Activated T-helper 1 cell treated with Interleukin-2 at 50 U/mL for 16 hours (primary cell): Measurements from ENCODE around the gene SRBD1.
A peak's percentile ranks its signal among the peaks of the same experiment; 100 is the strongest.

Experiments
- DNase-seq: peaks from one replicate; pipeline ENCODE4 v3.0.0-alpha.2; 2020; ENCODE audit warnings: low read depth

The SRBD1 gene

DNA sequence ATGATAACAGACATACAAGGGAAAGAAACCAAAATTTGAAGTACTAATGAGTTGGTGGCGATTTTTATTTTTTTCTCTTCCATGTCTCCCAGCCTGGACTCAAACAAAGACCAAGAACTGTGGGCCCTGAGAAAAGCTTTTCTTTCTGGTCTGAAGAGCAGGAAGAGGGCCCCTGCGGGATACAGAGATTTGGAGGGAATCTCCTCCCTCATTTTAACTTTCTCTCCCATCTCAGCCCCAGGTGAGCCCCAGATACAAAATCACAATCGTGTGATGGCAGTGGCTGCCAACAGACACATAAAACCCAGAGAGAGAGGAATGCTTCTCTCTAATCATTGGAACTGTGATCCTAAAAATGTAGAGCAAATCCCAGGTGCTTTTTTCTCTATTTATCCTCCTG is 20.9 kb upstream of the SRBD1 start:
- no peak for DNase-seq

DNA sequence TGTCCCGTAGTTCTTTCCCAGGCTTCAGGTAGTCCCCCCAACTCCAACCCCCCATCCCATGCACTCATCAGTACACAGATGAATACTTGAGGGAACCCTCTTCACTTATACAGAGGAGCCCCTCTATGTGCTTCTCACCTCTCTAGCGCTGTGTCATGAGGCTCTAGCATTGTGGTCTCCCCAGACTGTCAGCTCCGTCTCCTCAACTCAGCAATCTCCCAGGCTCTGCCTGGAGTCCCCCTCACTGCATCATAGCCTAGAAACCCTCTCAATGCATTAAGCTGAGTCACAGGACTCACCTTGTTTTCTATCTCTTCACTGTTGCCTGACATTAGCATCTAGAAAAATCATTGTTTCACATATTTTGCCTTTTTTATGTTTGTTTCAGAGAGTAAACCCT is 20.3 kb upstream of the SRBD1 start:
- DNase-seq, result no peak

DNA sequence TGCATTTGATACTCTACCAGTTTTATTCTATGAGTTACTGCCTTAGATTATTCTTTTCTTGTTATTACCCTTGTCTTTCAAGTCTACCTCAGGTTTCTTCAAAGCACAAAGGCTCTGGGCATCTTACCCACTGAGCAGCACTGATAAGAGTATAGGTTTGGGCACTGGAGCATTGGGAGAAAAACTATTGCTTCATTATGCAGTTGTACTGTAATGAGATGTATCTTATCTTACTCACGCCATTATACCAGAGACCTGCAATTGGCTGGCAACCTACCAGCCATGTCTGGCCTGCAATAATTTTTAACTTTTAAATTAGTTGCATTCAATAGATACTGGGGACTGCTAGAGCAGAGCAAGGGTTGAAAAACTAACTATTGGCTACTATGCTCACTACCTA is 18.9 kb upstream of the SRBD1 start:
- DNase-seq, result no peak

DNA sequence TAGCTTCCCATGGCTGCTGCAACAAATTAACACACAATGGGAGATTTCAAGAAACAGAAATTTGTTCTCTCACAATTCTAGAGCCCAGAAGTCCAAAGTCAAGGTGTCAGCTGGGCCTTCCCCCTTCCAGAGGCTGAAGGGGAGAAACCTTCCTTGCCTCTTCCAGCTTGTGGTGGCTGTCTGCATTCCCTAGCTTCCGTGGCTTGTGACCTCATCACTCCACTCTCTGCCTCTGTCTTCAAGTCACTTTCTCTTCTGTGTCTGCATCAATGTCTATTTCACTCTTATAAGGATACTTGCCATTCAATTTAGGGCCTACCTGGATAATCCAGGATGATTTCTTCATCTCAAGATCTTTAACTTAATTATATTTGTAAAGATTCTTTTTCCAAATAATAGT is 16.8 kb upstream of the SRBD1 start:
- no peak for DNase-seq

DNA sequence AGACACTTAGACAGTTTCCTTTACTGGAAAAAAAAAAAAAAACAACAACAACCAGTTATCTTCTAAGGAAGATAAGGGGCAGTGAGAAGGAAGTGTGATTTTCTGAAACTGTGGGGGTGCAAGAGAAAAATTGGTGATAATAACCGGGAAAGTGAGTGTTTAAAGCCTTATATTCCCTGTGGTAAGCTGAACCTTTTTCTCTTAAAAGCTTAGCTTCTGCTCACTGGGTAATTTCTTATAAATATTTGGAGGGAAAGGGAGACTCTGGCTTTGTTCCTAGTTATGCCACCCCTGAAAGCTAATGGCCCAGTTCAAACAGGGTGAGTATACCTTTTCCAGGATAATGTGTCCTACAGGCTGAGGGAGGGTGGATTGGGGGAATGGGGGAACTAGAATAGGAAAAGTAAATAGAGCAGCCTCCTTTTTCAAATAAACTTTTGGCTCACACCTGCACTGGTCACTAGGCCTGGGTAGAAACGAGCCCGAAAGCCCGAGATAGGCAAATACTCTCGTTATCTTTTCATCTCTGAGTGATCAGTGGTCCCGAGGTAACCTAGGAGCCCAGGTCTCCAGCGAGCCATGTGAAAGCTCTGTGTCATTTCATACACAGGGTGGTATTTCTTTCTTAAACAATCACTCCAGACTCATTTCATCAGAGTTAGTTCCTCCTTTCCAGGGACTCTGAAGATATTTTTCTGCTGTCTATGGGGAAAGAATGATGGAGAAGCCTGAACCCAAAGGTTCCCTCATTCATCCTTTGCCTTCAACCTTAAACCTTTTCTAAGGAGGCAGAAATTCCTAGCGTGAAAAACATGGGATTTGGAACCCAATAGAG is 15.5 kb upstream of the SRBD1 start:
- no peak for DNase-seq

DNA sequence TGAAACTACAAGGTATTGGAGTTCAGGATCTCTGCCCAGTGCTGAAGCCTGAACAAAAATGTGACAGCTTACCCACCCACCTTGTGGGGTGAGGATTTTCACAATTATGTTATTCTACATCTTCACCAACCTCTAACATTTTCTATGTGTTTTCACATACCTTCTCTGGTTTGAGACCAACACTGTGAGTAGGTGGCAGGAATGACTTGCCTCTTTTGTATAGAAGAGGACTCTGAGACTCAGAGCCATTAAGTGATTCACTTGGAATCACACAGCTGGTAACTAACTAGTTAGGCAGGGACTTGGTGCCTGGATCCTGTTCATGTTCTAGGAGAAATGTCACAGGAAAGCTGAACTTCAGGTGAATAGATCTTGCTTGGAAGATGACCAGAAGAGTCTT is 14.8 kb upstream of the SRBD1 start:
- no peak for DNase-seq

DNA sequence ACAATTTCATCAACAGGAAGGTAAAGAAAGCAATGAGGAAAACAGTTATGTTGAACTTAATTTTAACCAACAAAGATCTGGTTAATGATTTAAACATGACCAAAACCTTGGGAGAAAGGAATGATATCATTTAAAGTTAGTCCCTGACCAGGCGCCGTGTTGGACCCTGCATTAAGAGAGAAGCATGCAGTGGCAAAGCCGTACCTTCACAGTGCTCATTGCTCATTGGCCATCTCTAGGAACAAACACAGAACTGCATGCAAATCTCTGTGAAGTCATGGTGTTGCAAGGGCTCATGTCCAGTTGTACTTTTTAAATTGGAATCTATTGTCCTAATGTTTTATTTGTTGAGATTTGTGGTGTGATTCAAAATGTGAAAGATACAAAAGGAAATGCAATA is 12.0 kb upstream of the SRBD1 start:
- no peak for DNase-seq

DNA sequence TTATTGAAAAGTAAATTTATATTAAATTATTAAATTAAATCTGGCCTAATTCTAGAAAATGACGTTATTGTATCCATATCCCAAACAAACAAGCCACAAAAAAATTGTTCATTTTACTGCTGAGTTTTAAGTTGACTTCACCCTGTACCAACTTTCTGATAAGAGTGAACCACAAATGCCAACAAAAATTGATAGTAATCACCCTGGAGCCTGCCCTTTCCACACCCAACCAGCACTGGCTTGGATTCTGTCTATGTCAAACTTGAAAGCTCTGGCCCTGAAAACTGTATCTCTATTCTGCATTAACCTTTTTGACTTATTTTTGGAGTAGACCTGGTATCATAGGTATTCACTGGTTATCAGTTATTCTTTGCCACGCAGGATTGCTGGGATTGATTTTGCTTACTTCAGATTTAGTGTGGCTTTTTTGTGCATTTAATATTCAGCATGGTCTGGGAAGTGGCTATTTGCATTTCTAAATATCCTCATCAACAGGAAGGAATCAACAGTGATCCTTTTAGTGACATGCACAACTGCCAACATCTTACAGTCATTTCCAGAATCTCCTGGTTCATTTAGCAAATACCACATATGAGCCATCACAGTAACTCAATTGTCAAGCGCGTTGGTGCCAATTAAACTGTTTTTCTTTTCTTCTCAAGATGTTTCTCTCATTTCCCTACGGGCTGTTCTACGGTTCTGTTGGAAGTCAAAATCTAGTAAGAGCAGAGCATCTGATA is 11.4 kb upstream of the SRBD1 start:
- no peak for DNase-seq

DNA sequence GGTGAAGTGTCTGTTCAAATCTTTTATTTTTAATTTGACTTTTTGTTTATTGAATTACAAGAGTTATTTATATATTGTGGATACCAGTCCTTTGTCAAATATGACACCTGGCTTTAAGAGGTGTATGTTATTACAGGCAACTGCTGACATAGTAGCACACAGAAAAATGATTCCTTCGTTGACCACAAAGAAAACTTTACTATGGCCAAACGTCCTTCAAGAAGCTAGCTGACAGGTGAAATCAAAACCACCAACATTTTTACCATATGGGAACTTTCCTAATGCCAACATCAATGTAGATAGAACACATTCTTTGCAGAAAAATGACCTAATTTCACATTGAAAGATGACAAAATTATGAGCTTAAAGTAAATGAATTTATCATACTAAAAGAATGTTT is 6.4 kb upstream of the SRBD1 start:
- DNase-seq, result no peak

DNA sequence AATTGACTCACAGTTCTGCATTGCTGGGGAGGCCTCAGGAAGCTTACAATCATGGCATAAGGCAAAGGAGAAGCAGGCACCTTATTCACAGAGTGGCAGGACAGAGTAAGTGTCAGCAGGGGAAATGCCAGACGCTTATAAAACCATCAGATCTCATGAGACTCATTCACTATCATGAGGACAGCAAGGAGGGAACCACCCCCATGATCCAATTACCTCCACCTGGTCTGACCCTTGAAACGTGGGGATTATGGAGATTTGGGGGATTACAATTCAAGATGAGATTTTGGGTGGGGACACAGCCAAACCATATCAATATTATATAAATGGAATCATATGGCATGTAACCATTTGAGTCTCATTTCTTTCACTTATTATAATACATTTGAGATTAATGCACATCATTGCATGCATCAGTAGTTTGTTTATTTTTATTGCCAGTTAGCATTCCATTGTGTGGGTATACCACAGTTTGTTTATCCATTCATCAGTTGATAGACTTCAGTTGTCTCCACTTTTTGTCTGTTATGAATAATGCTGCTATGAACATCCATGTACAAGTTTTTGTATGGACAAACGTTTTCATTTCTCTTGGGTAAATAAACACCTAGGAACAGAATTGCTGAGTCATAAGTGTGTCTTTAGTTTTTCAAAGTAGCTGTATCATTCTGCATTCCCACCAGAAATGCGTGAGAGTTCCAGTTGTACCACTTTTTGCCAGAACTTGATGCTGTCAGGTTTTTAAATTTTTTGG is 5.8 kb upstream of the SRBD1 start:
- DNase-seq, result no peak

DNA sequence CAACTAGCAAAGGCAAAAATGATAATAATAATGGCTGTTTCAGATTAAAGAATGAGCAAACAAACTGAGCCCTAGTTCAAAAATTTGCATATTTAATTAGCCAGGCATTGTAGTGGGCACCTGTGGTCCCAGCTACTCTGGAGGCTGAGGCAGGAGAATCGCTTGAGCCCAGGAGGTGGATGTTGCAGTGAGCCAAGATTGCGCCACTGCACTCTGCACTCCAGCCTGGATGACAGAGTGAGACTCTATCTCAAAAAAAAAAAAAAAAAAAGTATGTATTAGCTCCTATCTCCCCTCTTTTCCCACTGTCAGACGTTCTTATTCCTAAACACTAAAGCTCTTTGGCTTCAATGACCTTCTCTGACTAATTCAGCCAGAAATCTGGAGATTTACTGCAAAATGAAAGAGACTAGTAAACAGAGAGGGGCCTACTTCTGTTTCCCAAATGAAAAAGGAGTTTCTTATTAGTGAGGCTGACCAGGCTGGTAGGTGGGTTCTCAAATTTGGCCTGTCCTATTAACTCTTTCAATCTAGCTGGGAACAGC is 3.9 kb upstream of the SRBD1 start:
- DNase-seq, result no peak

DNA sequence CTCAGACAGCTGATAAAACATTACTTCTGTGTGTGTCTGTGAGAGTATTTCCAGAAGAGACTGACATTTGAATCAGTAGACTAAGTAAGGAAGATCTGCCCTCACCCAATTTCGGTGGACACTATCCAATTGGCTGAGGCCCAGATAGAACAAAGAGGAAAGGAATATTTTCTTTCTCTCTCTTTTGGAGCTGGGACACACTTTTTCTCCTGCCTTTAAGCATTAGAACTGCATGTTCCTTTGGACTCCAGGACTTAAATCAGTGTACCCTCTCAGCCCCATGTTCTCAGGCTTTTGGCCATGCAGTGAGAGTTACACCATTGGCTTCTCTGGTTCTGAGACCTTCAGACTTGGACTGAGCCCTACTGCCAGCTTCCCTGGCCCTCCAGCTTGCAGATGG is 3.3 kb upstream of the SRBD1 start:
- DNase-seq, result no peak

DNA sequence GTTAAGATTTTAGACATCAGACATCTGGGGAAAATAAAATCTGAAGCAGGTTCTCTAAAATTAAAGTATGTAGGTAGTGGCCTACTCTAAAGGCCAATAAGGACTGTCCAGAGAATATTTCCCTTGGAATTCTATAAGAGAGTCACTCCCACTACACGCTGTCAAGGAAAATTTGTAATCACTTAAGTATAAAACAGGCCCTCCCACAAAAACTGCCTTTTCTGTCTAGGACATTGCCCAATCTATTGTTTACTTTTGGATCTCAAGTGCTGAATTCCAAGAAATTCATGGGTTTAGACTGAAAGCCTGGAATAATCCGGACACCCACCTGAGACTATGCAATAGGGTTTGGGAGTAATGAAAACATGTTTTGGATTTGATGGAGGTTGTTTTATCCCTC is 1.7 kb upstream of the SRBD1 start:
- DNase-seq, result no peak

DNA sequence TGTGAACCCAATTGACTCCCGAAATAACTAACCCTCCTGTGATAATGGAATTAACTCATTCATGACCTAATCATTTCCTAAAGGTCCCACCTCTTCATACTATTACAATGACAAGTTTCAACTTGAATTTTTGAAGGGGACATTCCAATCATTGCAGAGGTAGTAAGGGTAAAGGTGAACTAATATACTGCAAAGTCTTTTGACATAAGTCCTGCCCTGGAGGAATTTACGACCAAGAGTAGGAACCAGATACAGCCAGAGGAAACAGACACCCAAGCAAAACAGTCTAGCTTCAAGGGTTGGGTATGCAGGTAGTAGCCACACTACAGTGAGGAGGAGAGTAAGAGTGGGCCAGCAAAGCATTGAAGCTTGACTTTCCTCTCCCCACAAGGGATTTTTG is 1.2 kb upstream of the SRBD1 start:
- DNase-seq, result no peak

DNA sequence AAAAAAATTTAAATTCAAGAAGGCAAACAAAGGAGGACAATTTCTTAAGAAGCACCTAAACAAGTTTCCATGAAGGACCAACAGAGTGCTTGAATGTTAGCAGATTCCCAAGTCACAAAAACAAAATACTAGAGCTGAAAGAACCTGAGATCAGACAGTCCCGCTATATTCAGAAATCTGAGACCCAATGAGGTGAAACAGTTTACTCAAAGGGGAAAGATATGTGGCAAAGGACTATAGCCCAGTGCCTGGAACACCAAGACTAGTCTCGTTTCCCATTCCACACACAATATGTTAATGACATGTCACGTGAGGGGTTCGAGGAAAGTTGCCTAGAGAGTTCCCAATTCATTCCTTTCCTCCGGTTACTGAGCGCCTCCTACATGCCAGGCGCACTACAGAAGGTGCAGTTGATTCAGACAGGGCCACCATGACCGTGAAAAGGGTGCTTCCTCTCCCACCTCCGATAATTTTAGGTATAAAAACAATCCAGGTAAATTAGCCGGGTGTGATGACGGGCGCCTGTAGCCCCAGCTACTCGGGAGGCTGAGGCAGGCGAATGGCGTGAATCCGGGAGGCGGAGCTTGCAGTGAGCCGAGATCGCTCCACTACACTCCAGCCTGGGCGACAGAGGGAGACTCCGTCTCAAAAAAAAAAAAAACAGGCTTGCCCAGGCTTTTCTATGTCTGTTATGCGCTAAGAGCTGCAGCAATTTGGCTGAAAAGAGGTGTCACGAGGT is 617 bp downstream of the SRBD1 start:
- DNase-seq, result peak; percentile 15

DNA sequence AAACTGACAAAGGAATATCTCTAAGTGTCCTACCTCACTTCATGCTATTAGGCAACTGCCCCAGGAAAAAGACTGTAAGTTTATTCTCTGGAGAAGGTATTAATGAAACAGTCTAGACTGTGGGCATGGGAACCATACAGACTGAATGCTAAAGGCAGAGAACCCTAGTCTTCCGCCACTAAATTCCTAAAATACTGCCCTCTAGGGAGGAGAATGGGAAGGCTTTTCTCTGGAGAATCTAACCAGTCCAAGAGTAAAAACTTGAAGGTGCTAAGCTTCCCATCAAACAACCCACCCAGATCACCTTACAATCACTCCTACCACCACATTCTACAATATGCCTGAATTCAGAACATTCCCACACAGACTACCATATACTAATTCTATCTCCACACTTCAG is 3.4 kb downstream of the SRBD1 start:
- DNase-seq, result no peak

DNA sequence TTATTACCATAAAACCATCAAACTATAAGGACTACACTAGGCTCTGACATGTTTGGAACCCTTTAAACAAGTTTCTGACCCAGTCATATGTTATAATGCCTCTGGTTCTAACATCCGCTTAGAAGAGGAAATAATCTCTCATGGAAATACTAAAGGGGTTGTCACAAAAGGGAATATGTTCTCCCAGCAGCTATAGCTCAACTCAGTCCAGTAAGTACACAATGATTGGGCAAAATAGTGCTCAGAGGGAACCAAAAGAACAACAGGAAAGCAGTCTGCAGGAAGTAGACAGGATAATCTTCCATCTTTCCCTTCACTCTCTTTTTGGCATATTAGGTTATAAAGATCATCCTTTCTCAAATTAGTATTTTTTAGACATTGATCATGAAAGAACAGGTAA is 4.3 kb downstream of the SRBD1 start:
- DNase-seq, result no peak

DNA sequence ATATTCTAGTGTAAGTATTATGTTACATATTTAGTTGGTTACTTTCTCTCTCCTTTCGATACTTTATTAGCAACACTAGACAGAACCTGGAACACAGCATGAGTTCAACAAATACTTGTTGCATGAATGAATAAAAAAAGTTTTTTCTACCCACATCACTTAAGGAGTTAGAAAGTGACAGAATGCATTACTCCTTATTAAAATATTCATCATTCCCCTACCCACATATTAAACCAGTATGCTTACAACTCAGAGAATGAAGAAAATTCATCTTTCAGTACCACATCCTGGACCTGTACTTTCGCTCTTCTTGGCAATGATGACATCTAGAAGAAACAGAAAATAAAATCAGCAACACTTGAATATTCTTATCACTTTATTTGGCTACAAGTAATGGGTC is 6.0 kb downstream of the SRBD1 start:
- DNase-seq, result no peak

DNA sequence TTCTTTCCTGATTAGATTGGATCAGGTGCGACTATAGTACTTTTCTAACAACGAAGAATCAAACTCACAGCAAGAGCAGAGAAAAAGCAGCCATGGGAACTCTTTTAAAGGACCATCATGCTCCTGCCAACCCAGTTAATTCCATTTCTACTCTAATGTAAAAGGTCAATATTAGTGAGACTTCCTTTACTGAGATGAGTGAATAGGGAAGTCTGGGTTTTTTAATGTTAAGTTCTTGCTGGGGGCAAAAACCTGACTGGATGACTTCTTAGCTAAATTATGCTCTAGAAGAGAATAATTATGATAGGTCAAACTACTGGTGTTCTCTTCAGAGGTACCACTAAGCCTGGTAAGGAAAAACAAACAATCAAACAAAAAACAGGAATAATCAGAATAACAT is 8.4 kb downstream of the SRBD1 start:
- DNase-seq, result no peak

DNA sequence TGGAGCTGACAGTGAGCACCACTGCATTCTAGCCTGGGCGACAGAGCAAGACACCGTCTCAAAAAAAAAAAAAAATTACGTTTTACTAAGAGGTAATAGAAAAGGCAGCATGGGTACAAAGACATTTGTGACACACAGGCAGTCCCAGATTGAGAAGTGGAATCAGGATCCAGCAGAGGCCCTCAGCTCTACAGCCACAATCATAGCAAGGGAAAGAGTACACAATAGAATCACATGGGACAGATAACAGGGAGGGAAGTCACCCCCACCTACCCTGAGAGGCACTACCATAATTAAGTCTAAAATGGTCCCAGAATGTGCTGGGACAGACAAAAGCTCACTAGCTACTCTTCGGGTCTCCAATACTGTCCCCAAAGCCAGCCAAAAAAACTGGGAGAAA is 12.5 kb downstream of the SRBD1 start:
- no peak for DNase-seq

DNA sequence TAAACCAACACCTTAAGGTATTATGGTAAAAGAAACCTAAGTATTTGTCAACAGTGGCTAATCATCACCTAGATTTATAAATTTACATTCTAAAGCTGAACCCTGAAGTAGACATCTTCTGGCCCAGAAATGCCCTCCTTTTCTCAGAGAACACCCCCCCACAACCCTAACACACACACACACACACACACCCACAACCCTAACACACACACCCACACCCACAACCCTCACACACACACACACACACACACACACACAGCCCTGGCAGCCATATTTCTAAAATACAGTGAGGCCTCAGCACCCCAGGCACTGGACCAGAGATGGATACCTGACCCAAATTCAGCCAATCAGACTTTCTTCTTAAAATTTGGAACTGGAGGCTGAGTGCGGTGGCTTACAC is 14.3 kb downstream of the SRBD1 start:
- no peak for DNase-seq
